Cortex of kidney (tissue), 1 donor: Measurements from ENCODE around the gene ATF6.

Source experiments
- DNase-seq: peaks from one replicate; lab custom pipeline; 2025; lab: John Stamatoyannopoulos, UW

ATF6 gene

GRCh38 chr1:161999301-162000052, 233.4 kb downstream of the ATF6 start:
- no peak for DNase-seq

GRCh38 chr1:162000053-162000420, 233.9 kb downstream of the ATF6 start:
- no peak for DNase-seq

GRCh38 chr1:162003061-162003829, 237.1 kb downstream of the ATF6 start:
- DNase-seq = no peak

DNA sequence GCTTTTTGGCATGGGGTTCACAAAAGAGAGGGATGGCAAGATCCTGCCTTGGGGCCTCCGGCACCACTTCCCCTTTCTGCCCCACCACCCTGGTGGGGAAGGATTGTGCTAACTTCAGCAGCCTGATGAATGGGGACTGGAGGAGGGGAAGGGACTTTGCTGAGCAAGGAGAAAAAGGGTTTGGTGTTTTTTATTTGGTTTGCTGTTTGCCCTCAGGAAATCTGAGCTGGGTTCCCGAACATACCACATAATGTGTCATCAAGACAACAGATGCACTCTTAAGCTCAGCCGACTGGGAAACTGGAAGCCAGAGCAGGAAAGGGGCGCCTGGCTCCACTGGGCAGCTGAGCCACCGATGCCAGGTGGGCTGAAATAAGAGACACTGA, 237.7 kb downstream of the ATF6 start:
- no peak for DNase-seq

GRCh38 chr1:162004441-162004950, 238.4 kb downstream of the ATF6 start:
- DNase-seq = no peak

DNA sequence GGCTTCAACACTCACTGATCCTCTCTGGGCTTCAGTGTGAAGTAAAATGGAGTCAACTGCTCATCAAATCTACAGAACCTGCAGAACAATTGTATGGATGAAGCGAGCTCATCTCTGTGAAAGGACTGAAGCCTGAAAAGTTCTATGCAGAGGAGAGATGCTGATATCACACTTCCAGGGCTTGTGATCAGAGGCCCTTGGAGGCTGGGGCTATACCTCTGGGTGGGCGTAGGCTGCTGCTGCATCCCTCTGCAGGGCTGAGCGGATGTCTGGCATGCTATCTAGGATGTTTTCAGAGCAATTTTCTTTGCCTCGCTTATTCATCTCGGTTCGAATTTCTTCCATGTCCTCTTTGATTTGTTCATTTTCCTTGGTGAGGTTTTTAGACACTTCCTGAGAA, 240.0 kb downstream of the ATF6 start:
- no peak for DNase-seq

DNA sequence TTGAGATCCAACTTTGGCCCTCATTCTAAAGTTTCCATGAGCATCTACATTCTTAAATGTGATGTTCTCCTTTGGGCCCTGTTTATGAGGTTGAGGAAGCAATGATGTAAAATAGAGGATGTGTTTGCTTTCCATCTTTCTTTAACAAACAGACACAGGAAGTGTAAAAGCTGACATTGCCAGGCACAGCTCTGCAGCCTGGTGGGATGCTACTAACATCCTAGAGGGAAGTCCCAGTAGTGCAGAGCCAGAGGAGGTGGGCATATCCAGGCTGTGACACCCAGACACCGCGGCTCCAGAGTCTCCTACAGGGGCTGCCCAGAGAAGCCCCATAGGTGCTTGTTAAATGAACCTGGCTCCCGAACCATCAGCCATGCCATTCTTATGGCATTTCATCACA, 241.3 kb downstream of the ATF6 start:
- DNase-seq = no peak

GRCh38 chr1:162008799-162009198, 242.7 kb downstream of the ATF6 start:
- DNase-seq = no peak

GRCh38 chr1:162009501-162010174, 243.5 kb downstream of the ATF6 start:
- no peak for DNase-seq

DNA sequence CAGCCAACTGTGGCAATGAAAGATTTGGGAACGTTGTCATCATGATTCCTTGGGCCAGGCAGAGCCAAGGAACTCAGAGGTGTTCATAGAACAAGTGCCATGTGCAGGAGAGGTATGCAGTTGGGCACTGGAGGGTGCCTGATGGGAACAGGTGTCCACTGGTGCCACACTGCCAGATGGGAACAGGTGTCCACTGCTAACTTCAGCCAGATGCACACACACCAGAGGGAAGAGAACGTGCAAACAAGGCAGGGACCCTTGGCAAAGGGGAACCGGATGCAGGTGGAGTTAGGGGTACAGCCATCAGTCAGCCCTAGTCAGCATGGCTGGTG, 244.0 kb downstream of the ATF6 start:
- DNase-seq = no peak

DNA sequence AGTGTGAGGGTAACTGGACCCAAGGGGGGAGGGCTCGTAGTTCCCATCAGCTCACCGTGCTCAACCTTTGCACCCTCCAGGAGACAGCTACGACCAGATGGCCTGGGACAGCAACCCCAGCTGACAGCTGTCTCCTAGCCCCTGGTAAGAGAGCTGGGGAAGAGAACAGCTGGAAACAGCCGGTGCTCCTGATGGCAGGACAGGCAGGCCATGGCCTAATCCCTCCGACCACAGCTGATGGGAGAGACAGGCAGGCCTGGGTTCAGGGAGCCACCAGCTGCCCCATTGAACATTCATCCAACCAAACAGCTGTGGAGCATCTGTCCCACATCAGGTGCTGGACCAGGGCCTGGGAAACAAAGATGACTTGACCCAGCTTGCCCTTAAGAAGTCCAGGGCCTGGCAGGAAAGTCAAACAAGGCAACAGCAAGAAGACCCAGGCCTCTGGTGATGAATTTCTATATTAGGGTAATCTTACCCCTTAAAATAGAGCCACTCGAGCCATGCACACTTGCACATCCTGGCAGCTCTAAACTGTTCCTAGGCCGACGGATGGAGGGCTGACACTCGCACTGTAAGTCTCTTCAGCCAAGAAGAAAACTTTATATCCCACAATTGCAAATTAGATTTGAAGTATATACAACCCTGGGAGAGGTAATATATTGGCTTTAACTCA, 245.4 kb downstream of the ATF6 start:
- no peak for DNase-seq

DNA sequence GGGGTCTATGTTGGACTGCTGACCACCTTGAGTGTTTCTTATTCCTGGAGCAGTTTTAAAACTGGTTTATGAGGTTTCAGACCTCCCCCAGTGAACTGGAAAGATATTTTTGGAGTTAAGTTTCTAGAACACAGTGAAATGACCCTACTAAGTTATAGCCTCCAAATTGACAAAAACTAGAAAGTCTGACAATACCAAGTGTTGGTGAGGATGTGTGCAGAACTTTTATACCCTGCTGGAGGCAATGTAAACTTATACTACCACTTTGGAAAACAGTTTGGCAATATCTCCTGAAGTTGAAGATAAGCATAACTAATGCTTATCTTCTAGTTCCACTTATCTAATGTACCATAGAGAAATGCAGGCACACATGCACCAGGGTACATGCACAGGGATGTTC, 247.2 kb downstream of the ATF6 start:
- no peak for DNase-seq
